Measurements from ENCODE around the gene CALU. TPM values are rescaled to one million over a fixed set of nuclear protein-coding genes. Genes with fewer than 3 reads are reported as not detected.

CALU gene
- total and polyA plus RNA-seq, 8 donors: 10.1 to 270 (median 47.7) TPM

DNA sequence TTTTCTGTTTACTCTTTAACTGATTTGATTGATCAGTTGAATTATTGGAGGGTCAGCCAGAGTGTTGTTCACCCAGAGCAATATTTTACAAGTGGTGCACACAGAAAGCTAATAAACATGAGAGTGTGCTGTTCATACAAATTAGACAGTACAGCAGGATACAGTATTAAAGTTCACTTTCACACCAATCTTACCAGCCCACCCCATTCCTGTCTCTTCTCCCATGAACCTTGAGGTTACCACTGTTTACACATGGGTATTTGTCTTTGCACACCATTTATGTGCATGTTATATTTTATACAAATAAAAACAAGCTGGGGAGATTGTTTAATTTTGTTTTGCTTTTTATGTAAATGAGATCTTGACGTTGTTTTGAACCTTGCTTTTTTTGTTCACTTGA, 6.5 kb downstream of the CALU start:
- intact Hi-C loops (cut with DNase I; ENCODE audit: low total_unique reads): no loop called here
- 53 to 64% (median 63%) methylated on average over 1 of the region's 1 CpG for WGBS, 5 donors
- Histone ChIP-seq H3K9me3 (no peaks in the 10 kb centered on the region), H3K36me3 (peaks cover 12 to 28% (median 24%) of the 10 kb centered on the region in 4 donors), H3K4me1 (peaks cover 14 to 79% (median 46%) of the 10 kb centered on the region in 4 donors), H3K4me3 (no peak overlapping the region), H3K27me3 (no peaks in the 10 kb centered on the region), H3K27ac (no peak overlapping the region)
- no peak for DNase-seq
- TF ChIP-seq CTCF (IDR thresholded peaks at IDR 0.05) (no peak), EP300 (IDR thresholded peaks at IDR 0.05) (no peak), POLR2A (IDR thresholded peaks at IDR 0.05) (no peak), POLR2AphosphoS5 (IDR thresholded peaks at IDR 0.05) (no peak)

- intact Hi-C loops (cut with DNase I; ENCODE audit: low total_unique reads): no loop called here
Observed at GRCh38 chr7:128747327-128748079, 8.3 kb downstream of the CALU start.

GRCh38 chr7:128752251-128752650, 13.1 kb downstream of the CALU start:
- DNase-seq: no peak
- Histone ChIP-seq H3K4me1 (peaks cover 0 to 30% (median 14%) of the 10 kb centered on the region in 4 donors), H3K27me3 (no peaks in the 10 kb centered on the region), H3K36me3 (peaks cover 33 to 89% (median 77%) of the 10 kb centered on the region in 4 donors), H3K9me3 (no peaks in the 10 kb centered on the region), H3K4me3 (no peak overlapping the region), H3K27ac (no peak overlapping the region)
- 86 to 98% (median 95%) methylated on average over 1 of the region's 1 CpG for WGBS, 5 donors
- no peak for TF ChIP-seq CTCF (IDR thresholded peaks at IDR 0.05)
- no peak for TF ChIP-seq EP300 (IDR thresholded peaks at IDR 0.05)
- no peak for TF ChIP-seq POLR2A (IDR thresholded peaks at IDR 0.05)
- TF ChIP-seq POLR2AphosphoS5 (IDR thresholded peaks at IDR 0.05): no peak
- intact Hi-C loops (cut with DNase I; ENCODE audit: low total_unique reads): no loop called here

More at GRCh38 chr7:128747327-128748079, 8.3 kb downstream of the CALU start:
- peaks cover 1 to 61% (median 32%) of the 10 kb centered on the region in 4 donors for H3K4me1 ChIP-seq
- DNase-seq: no peak
- no peak overlapping the region for H3K27ac ChIP-seq
- no peaks in the 10 kb centered on the region for H3K9me3 ChIP-seq
- peaks cover 24 to 46% (median 42%) of the 10 kb centered on the region in 4 donors for H3K36me3 ChIP-seq
- WGBS, 5 donors: 42 to 63% (median 56%) methylated on average over 6 of the region's 6 CpGs
- no peak overlapping the region for H3K4me3 ChIP-seq
- TF ChIP-seq CTCF (IDR thresholded peaks at IDR 0.05): no peak
- no peak for TF ChIP-seq EP300 (IDR thresholded peaks at IDR 0.05)
- TF ChIP-seq POLR2A (IDR thresholded peaks at IDR 0.05): no peak
- TF ChIP-seq POLR2AphosphoS5 (IDR thresholded peaks at IDR 0.05): no peak
- H3K27me3 ChIP-seq: no peaks in the 10 kb centered on the region

DNA sequence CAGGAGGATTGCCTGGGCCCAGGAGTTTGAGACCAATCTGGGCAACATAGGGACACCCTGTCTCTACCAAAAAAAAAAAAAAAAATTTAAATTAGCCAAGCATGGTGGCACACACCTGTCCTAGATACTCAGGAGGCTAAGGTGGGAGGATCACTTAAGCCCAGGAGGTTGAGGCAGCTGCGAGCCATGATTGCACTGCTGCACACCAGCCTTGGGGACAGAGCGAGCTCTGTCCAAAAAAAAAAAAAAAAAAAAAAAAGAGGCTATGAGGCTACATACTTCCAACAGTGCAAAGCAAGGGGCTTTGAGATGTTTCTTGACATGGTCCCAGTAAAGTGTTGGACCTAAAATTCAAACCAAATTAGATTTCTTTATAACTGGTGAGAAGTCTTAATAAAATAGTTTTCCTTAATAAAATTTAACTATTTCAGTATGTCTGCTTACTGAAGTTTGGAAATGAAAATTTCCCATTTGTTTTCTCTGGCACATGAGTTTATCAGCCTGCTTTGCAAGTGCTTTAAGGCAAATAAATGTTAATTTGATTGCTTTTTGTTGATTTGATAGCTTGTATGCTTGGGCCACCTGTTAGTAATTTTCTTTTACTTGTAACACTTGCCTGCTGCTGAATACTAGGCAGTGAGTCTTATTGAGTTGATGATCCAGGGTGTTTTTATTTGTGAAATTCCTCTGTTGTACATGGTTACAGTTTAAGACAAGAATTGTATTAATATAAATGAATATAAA, 16.1 kb downstream of the CALU start:
- Histone ChIP-seq H3K4me1 (peaks cover 0 to 18% (median 7%) of the 10 kb centered on the region in 4 donors), H3K4me3 (no peak overlapping the region), H3K27me3 (no peaks in the 10 kb centered on the region), H3K36me3 (peaks cover 40 to 97% (median 82%) of the 10 kb centered on the region in 4 donors), H3K9me3 (no peaks in the 10 kb centered on the region), H3K27ac (peak overlapping the region in 4 of 5 donors; percentile 66 to 86 (median 68))
- no peak for DNase-seq
- no peak for TF ChIP-seq POLR2A (IDR thresholded peaks at IDR 0.05)
- TF ChIP-seq POLR2AphosphoS5 (IDR thresholded peaks at IDR 0.05): no peak
- TF ChIP-seq EP300 (IDR thresholded peaks at IDR 0.05): no peak
- no peak for TF ChIP-seq CTCF (IDR thresholded peaks at IDR 0.05)
- intact Hi-C loops (cut with DNase I; ENCODE audit: low total_unique reads): no loop called here
- 89 to 100% (median 95%) methylated on average over 2 of the region's 2 CpGs for WGBS, 5 donors

Data from stomach (tissue), 9 donors.